ENCODE results near the gene LARGE1.

LARGE1 gene

DNA sequence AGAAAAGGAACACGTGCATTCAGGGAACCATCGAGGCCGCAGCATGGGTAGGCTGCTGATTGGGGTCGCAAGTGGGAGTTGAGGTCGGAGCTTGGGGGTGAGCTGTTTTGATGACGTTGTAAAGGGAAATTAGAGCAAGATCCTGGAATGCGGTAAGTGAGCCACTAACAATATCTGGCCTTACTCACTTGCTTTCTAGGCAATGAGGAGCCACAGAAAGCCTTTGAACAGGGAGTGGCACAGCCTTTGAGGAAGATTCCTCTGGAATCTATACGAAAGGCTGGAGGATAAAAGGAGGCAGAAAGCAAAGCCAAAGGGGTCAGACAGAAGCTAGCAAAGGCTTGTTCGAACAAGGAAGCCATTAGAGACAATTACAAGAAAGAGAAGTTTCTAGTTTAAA, 197.5 kb downstream of the LARGE1 start:
- no peak for DNase-seq (ENCODE audit: low read depth in 2 of 2)

DNA sequence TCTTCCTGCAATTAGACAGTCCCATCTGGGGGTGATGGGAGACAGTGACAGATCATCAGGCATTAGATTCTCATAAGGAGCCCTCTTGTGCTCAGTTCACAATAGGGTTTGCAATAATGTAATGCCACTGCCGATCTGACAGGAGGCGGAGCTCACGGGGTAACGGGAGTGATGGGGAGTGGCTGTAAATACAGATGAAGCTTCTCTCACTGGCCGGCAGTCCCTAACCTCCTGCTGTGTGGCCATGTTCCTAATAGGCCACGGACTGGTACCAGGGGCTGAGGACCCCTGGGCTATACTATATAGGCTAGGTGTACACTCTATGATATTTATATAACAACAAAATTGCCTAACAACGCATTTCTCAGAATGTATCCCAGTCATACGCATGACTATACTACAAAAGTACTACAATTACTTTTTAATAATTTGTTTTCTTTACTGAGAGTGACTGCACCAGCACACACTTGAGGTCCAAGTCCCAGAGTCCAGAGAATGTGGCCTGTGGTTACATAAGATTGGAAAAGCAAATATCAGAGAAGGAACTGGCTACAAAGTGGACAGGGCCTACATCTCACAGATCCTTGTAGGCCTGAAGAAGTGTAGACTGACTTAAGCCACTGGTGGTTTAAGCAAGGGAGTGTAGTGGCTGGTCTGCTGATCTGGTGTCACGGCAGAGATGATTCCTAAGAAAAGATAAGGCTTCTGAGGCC, 200.0 kb downstream of the LARGE1 start:
- DNase-seq (ENCODE audit: low read depth in 2 of 2), result no peak

DNA sequence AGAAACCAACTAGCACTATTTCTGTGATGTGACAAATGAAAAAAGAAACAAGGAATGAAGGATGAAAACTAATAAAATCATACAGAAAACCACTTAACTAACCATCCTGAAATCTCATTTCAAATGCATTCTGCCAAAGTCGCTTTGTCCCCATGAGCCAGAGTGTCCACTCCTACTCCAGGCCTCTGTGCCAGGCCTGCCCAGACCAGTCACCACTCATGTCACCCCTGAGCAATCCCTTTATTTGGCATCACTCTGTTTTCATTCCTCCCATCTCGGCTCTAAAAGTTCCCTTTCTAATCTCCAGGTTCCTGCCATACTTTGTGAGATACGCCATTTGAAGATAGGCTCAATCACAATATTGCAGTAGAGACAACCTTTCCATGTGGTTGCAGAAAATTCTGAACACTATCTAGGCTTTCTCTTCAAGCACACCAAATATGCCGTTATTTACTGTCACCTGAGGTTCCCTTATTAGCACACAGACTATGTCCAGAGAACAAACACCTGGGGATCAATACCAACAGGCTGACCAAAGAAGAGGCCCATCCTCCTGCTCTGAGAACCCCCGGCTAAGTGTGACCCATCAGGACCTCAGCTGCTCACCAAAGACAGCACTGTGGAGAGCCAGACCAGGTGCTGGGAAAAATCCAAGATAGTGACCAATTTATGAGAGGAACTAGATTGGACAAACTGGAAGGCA, 202.4 kb downstream of the LARGE1 start:
- DNase-seq (ENCODE audit: low read depth in 2 of 2), result no peak

DNA sequence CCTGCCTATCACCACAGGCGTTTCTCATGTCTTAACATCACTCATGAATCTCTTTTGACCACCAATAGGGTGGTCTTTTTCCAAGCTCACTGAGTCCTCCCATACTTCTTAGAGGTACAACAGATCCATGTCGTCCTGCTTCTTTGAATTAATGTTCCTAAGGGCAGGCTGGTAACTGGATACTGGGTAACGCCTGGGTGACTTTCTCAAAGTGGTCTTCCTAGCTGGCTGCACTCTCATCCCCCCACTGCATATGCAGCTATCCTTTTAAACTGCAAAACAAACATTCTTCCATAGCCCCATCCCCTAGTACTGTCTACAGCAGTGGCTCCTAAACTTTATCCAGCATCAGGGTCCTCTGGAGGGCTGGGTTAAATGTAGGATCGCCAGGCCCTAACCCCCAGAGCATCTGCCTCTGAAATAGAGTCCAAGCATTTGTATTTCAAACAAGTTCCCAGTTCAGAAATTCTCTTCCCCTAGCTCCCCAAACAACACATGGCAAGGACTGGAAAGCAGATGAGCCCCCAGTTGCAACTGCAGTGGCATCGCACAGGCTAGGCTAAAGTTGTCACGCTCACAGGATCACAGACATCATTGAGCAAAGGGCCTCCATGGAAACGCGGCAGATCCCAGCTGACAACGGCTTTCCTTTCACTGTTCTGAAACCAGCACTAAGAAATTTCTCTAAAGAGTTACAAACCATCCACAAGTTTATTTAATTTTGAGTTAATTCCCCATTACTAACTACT, 204.9 kb downstream of the LARGE1 start:
- DNase-seq (ENCODE audit: low read depth in 2 of 2), result no peak

DNA sequence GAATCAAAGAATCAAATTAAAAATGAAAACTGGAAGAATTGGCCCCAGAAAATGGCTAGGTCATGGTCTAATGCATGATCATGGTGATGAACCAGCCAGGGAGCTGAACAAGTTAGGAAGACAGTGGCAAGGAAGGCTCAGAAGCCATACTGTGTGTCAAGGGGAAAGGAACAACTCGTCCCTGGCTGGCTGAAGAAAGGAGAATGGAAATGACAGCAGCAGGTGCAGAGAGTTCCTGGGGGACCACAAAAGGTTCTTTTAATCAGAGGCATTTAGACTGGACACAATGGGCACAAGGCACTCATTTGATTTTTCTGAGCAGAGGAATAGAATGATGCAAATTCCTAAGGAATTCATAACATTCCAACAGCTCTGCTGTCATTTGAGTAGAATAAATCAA, 209.9 kb downstream of the LARGE1 start:
- DNase-seq (ENCODE audit: low read depth in 2 of 2), result no peak

DNA sequence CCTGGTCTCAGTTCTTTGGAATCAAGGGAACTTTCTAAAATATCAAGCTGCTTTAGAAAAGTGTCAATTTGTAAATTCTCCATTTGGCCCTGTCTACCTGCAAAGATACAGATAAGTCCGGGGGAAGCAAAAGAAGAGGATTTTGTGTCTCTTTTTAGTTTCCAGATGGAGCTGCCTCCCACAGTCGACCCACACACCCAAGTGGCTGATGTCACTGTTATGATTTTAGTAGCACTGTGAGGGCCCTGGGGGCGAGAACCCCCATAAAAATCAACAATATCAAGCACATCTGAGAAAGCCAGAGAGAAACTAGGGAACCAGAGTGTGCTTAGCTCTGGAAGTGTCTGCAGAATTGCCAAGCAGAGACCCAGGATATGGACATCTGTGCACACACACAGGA, 212.7 kb downstream of the LARGE1 start:
- no peak for DNase-seq (ENCODE audit: low read depth in 2 of 2)

DNA sequence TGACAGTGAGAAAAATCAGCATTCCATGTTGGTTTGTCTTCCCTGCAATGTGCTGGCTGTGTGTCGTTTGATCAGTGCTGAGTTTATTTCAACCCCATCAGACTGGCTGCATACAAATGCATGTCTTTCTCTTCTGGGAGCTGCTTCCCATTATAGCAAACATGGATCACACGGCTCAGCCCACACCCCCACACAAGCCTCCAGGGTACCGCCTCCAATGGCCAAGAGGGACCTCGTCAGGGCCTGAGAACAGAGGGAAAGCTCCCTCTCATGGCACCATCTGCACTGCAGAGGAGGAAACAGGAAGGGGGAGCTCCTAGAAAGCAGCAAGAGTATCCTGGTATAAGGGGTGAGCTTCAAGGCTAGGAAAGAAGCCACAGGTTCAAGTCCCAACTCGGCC, 214.2 kb downstream of the LARGE1 start:
- DNase-seq (ENCODE audit: low read depth in 2 of 2), result no peak

DNA sequence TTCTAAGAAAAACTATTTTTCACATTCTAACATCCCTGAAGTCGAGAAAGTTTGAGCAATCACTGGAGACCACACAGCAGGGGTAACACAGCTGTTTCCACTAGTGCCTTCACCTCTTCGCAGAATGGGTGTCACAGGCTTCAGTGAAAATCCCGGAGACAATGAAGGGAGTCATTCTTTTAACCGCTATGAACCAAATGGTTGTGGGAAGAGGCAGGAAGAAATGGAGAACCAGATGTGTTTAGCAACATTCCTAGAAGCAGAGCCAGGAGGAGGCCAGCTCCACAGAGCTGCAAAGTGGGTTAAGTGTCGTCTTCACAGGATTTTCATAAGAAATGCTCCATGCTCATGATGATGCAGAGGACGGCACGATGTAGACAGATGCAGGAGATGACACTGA, 221.1 kb downstream of the LARGE1 start:
- DNase-seq (ENCODE audit: low read depth in 2 of 2), result no peak

DNA sequence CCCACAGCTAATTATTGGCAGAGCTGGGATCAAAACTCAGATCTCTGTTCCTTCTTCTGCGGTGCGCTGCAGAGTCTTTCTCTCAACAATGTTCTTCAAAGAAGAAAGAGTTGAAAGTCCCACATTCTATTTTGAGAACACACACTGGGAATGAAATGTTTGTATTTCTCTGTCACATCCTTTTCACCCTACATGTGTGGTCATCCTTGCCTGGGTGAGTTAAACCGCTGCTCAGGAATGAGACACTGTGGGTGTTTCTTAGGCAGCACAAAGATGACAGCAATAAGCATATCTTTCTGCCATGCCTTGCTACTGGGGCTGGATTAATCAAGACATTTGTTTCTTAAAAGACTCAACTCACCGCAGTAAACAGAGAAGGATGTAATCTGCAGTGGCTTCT, 222.6 kb downstream of the LARGE1 start:
- no peak for DNase-seq (ENCODE audit: low read depth in 2 of 2)

DNA sequence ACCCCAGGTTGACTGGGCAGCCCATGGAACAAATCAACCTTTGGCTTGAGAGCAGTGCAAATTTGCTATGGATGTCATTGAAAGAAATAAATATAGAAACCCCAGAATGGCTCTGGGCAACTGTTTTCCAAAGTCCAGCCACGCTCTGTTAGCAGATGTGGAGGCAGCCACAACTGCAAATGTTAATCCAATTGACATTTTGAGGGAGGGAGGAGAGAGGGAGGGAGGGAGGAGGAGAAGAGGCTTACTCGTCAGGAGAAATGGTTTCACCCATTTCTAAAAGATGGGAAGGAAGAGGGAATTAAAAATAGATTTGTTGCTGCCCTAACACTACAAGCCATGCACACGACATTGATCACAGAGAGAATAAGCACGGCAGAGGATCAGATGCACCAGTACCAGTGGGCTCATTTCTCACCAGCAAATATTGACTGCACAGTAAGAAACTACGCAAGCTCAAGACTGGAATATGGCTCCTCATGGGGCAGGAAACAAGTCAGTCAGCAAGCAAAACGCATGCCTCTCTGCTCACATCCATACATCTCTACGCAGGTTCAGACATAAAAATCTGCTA, 229.1 kb downstream of the LARGE1 start:
- no peak for DNase-seq (ENCODE audit: low read depth in 2 of 2)

DNA sequence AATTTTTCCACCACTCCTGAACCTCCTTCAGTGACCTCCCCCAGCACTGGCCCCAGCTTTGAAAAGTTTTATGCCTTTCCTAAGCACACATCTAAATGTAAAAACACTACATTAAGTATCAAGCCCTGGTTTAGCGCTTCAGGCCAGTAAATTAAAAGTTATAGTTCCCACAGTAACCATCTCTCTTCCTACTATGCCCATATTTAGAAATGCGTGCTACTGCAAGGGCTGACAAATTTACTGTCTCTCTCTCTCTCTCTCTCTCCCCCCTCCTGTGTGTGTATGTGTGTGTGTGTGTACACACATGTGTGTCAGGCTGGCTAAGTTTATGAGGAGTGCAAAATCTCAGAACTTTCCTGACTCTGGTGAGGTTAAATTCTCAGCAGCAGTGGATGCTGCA, 231.4 kb downstream of the LARGE1 start:
- no peak for DNase-seq (ENCODE audit: low read depth in 2 of 2)

DNA sequence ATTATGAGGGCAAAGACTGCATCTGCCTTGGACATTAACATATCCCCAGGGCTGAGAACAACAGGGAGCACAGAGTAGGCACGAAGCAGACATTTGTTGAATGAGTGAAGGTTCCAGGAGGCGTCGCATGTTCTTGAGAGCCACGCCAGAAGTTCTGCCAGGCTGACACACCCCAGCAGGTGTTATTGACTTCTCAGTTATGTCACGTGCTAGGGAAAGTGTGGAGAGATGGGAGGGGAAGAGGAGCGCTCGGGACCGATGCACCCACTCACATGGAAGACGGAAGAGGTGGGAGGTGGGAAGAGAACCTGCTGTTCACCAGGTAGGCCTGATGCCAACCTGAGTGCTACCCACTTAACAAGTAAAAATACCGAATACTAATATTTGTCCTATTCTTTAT, 232.8 kb downstream of the LARGE1 start:
- DNase-seq (ENCODE audit: low read depth in 2 of 2), result no peak

DNA sequence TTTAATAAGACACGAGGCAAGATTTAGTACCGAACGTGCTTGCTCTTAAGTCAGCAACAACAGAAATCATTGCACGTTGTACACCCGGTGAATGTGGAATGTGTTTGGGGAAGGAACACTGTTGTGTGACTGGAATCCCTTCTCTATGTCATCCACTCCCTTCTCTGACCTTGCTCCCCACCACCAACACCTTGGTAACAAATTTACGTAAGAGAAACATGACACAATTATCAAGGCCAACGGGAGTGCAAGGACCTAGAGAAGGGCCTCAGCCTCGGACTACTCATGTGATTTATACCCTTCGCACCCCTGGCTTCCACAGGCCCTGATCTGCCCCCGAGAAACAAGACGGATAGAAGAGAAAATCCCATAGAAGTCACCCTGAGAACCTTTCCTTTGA, 236.2 kb downstream of the LARGE1 start:
- no peak for DNase-seq (ENCODE audit: low read depth in 2 of 2)

DNA sequence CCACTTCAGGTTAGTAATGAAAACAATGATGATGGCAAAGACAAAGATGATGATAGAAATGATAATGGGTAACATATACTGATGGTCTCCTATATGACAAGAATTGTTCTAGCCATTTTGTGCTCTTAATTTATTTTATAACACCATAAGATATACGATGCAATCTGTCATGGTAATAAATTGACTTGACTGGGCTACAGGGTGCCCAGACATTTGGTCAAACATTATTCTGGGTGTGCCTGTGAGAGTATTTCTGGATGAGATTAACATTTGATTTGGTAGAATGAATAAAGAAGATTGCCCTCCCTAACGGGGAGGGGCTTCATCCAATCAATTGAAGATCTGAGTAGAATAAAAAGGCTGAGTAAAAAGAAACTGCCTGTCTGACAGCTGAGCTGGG, 237.3 kb downstream of the LARGE1 start:
- no peak for DNase-seq (ENCODE audit: low read depth in 2 of 2)

DNA sequence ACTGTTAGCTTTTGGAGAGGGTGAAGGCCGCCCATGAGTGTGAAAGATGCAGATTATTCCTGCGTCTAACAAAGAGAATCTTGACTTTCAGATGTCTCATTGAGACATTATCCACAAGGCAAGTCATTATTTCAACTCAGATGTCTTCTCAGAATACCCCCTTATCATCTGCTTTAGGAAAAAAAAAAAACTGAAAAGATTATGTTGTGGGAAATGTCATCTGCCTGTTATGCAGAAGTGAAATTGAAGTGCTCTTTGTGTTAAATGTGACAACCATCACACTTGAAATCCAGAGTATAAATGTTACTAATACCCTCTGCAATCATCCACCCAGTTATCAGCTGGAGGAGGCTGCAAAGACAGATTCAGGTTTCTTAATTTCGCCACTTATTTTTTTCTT, 239.6 kb downstream of the LARGE1 start:
- DNase-seq (ENCODE audit: low read depth in 2 of 2), result no peak

DNA sequence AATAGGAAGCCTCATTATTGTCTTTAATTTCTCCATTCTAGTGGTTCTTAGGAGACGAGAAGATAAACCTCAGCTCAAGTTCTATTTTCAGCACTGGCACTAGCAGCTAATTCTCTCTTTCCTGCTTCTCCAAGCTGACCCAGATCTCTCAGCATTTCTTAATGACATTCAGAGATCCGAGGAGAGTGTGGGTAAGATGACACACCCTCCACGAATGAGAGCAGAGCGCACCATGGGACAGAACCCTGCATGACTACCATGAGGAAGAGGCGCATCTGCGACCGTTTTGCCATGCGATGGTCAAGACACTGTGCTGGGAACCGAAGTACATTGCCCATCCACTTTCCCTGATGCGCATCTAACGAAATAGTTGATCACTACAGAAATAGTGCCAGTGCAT, 241.8 kb downstream of the LARGE1 start:
- no peak for DNase-seq (ENCODE audit: low read depth in 2 of 2)

DNA sequence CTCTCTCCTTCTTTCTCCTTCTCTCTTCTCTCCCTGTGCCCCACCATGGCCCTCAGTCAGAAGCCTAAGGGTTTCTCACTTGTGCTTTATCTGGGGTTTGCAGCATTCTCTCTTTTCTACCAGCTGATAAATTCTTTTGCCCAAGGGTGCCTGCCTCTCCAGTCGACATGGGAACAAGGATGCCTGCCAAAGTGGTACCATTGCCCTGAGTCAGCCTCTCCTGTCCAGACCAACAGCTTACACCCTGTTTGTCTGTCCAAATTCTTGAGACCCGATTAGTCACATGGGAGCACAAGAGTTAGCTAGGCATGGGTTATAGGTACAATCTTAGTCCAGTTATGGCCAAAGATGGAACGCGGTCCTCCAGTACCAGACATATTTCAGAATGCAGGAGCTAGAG, 242.7 kb downstream of the LARGE1 start:
- no peak for DNase-seq (ENCODE audit: low read depth in 2 of 2)

DNA sequence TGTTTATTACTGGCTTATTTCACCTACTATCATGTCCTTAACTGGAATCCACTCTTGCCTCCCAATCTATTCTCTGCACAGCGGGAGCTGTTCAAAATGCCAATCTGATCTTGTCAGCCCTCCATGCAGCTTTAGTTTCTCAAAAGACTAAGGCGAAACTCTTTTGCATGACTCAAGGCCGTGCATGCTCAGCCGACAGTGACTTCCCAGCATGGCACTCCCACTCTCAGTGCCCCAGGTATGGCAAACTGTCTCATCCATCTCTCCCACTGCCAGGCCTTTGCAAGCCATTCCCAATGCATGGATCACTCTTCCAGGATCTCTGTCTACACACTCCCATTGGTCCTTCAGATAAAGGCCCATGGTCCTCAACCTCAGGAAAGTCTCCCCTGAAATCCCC, 245.9 kb downstream of the LARGE1 start:
- DNase-seq (ENCODE audit: low read depth in 2 of 2), result no peak

DNA sequence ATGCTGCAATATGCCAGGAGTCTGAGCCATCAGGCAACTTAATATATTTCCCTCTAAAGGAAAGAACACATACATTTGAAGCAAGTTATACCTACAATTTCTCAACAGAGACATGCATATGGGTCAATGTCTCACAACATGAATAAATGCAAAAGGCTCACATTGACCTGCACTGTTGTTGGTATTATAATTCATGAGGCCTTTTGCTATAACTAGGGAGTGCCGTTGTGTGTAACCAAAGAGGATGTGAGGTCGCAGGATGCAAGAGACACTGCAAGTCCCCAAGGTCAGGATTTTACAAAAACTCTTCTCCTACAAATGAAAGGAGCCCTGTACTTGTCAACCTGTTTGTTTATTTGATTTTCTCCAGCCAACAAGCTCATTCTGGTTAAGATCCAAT, 250.5 kb downstream of the LARGE1 start:
- DNase-seq (ENCODE audit: low read depth in 2 of 2), result no peak

DNA sequence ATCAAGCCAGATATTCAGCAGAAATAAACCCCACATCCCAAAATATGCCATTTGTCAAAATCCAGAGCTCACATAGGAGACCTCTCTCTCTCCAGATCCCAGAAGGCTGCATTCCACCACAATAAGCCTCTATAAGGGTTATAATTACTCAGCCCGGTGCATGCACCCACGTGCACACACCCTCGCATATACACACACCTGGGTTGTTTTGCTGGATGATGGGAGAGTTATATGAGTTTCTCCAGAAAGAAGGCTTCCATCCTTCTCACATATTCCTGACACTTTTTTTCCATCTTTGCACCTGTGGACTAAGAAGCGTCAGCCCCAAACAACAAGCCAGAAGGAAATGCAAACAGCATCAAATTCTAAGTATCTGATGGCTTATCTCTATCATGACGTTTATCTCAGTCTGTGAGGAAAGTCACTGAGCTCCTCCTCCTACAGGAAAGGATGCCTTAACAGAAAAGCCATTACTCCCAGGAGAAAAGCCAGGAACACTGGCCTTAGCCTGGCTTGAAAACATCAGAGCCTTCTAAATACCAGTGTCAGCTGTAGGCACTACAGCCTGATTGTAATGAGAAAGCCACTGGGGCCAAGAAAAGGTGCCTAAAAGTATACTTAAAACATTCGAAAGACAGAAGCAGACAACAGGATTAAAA, 253.2 kb downstream of the LARGE1 start:
- no peak for DNase-seq (ENCODE audit: low read depth in 2 of 2)

DNA sequence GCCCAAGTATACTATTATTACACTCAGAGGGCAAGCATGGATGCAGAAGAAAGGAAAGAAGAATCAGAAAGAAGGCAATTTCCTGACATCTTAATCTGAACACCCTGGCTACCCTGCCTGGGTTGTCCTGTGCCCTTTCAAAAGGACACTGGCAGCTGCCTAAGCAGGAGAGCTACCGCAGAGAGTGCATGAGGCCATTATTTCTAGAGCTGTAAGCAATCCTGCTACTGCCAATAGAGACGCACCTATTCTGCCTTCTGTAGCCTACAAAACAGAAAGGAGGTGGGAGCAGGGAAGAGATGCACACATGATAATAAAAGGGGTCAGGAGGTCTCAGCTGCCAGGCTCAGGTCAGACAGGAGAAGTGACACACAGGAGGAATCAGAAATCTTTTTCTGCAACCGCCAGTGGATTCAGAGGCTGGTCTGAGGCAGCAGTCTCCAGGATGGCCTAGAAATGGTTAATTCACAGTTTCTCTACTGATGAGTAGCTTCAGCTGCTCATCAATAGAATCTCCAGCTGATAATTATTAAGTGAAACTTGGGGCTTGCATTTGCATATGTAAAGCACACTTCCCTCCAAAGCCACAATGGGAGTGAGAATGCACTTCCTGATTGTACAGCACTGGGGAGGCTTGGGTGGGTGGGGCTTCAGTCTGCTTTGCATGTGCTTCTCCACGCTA, 253.9 kb downstream of the LARGE1 start:
- no peak for DNase-seq (ENCODE audit: low read depth in 2 of 2)

DNA sequence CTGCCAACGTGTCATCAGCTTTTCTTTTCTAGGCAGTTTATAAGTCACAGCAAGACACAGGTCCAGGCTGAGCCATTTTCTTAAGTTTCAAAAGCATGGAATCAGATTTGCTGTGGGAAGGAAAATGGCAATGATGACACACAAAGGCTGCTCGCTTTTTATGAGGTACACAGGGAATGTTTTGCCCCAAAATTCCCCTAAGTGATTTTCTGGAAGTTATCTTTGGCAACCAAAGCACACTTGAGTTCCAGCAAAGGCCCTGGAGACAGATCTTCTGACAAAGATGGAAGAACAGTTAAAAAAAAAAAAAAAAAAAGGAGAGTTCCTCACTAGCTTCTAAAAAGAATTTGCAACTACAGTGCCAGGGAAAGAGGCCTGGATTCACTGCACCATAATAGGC, 260.8 kb downstream of the LARGE1 start:
- DNase-seq (ENCODE audit: low read depth in 2 of 2), result no peak

All from activated CD4-positive, alpha-beta T cell treated with anti-CD3 and anti-CD28 coated beads for 24 hours (primary cell).